Hypothalamus (tissue), 51 donors: ENCODE measurements around the gene GFAP.
"Not testable (repeated sequence)": the region's sequence is repeated elsewhere in the genome, so short reads cannot be mapped to it uniquely, and the experiment has no call there.

Experiments
- DNase-seq, 51 donors: peaks; one replicate each; lab custom pipeline; 2025; lab: John Stamatoyannopoulos, UW

The GFAP gene

DNA sequence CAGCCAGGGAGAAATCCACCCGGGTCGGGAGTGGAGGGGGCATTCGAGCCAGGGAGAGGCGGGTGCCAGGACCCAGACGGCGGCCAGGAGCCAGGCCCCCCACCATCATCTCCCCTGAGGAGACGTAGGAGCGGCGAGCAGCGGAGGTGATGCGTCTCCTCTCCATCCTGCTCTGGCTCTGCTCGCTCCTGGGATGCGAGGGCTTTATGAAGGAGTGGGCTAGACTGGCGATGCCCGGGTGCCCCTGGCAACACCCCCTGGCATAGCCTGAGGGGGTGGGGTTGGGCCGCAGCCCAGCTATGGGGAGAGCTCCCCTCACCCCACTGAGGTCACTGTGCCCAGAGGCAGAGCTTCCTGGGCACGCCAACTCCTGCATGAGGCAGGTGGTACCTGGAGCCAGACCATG is at the start of gene GFAP:
Gene GFAP, minus strand, starts transcription at position 180 of the 406 bp plus-strand sequence. Its CDS starts 14 bp downstream, at position 166.
- DNase-seq = peak in 35 of 51 donors; percentile 9 to 83 (median 63)

DNA sequence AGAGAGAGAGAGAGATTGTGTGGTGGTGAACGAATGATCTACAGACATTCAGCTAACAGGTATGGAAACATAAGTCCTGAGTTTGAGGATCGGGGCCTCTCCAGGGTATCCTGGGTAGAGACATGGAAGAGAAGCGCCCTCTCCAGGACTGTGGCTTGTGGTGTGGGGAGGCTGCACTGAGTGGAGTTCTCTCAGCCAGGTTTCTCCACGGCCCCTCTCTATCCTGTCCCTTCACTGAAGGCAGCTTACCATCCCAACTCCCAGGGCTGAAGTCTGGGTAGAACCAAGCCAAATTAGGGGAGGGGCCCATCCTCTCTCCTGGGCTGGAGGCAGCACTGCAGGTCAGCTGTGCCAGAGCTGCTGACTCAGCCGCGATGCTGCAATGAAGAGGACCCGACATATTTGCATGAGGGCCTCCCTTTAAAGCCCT is 46.6 kb upstream of the GFAP start:
- no peak for DNase-seq

DNA sequence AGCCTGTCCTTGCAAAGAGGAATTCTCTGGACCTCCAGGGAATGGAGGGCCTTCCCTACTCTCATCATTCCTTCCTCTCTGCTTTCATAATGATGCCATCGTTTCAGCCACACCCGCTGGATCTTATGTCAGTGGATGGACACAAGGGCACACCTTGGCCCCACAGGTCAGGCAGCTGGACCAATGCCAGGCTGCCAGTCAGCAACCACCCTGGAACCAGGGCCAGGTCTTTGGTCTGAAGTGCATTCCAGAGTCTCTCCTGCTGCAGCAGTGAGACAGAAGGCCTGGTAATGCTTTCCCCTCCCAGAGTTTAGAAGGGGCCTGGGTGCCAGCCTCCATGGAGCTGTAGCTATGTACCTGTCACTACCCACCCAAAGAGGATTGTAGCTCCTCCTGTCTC is 45.4 kb upstream of the GFAP start:
- no peak for DNase-seq

DNA sequence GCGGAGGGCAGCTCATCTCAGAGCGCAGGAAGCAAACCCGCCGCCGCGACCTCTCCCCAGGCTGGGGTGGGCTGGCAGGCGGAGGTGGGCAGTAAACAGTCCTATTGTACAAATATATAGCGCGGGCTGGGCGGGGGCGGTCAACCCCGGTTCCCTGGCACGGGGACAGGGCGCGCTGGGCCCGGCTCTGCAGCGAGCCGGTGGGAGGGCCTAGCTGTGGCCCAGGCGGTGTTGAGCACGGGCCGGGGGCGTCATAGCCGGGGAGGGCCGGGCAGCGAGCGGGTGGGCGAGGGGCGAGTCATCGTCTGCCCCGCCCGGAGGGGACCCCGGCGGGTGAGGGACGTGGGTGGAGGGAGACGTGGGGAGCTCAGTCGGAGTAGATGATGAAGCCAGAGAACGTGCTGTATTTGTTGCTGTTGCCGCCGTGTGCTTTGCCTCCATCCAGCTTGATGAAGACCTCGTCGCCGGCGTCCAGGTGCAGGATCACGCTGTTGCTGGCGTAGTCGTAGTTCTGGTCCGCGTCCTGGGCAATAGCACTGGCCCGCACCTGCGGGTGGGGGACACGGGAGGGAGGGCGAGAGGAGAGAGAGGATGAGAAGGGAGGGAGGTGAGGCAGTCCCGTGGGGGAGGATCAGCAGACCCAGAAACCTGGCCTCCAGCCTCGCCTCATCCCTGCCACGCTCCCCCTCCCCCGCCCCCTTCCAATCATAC is 44.7 kb upstream of the GFAP start:
- DNase-seq = peak in 1 of 51 donors; percentile 35

DNA sequence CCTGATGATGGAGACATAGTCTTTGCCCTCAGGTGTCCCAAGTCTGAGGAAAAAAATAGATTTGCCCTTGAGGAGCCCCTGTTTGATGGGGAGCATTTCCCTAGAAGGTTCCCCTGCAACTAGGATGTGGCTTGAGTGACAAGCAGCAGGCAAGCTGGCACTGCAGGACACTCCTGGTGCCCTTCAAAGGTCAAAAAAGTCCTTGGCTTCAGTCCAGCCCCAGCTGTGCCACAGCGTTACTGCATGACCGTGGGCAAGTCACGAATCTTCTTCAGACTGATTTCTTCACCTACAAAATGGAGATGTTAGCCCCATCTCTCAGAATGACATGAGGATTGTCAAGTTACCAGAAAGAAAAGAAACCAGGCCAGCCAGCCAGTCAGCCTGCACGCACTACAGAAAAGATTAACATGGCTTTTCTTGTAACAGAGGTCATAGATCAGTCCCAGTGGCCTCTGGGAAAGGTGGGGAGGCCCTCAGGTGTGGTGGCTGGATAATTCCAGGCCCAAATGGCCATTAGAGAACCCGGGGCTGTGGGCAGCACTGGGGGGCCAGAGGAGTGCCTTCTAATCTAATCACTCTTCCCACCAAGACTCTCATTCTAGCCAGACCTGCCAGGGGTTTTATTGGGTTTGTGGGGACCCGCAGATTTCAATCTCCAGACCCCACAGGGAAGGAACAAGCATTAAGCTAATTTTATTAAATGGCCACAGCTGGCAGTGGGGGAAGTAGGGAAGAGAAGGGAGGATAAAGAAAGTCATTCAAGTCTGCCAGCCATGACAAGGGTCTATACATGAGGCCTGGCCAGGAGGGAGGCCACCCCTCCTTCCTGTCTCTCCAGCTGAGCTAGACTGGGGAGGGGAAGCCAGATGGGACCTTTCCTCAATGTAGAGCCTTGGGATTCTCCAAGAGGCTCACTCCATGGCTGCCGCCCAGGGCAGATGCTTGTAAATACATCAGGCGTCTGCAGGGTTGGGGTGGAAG is 42.0 kb upstream of the GFAP start:
- DNase-seq = peak in 17 of 51 donors; percentile 11 to 58 (median 22)

DNA sequence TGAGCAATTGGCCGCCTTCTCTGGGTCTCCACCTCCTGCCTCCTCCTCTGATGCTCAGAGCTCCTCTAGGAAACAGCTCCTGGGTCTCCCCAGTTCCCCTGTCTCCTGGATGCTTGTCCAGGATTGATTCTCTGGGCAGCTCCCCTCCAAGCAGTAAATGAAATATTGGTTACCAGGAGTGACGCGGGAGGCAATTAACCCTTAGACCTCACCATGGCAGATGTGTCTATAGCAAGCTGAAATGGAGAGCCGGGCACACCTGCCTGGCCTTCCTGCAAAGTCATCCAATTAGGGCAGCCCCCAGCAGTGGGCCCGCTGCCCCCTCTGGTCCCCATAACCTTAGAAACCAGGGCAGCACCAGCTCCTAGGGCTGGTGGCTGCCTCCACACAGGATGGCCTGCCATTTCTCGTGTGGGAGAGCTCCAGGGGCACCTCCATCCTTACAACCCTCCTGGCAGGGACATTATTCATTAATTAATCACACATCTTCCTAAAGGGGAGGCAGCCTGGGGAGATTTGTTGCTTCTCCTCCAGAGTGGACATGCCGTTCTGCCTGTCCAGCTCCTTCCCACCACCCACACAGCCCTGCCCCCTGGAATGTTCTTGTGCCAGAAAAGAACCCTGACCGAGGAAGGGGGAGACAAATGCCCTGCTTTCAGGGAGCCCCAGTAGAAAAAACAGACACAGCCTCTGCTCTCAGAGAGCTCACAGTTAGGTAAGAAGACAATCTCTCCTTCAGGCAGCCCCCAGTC is 40.5 kb upstream of the GFAP start:
- DNase-seq = peak in 1 of 51 donors; percentile 26

DNA sequence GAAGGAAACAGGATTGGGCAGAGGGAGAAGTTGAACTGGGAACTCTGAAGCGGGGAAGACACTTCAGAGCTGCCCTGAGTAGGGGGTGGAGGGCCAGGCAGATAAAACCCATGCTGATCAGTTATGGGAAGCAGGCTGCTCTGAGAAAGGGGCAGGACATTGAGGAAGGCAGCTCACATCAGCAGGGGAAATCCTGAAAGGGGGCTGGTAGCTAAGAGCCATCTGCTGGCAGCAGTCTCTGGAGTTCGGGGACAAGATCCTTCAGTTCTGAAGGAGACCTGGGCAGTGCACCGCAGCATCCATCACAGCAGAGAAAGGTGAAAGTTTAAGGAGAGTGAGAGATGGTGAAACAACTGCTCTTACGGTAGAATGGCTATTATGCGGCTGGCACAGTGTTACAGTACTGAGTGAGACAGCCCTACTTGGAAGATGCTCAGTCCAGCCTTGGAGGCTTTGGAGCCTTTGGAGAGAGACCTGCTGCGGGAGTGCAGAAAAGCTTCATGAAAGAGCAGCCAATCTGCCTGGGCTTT is 37.7 kb upstream of the GFAP start:
- no peak for DNase-seq

DNA sequence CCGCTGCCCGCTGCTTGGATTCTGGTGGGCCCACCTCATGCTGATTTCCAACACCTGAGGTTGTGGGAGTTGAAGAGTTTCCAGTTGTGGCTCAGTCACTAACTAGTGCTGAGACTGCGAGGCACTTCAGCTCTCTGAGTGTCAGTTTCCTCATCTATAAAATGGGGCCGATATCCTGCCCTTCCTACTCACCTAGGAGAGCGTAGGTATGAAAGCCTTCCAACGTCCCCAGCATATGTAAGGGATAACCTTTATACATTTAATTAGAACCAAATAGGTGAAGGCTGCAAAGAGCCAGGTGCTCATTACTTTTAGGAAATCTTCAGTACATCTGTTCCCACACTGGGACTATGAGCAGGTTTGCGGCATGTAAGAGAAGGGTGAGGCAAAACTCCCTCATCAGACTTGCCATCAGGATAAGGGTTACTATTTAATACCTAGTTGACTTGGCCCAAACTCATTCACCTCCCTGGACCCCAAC is 33.1 kb upstream of the GFAP start:
- DNase-seq = no peak

DNA sequence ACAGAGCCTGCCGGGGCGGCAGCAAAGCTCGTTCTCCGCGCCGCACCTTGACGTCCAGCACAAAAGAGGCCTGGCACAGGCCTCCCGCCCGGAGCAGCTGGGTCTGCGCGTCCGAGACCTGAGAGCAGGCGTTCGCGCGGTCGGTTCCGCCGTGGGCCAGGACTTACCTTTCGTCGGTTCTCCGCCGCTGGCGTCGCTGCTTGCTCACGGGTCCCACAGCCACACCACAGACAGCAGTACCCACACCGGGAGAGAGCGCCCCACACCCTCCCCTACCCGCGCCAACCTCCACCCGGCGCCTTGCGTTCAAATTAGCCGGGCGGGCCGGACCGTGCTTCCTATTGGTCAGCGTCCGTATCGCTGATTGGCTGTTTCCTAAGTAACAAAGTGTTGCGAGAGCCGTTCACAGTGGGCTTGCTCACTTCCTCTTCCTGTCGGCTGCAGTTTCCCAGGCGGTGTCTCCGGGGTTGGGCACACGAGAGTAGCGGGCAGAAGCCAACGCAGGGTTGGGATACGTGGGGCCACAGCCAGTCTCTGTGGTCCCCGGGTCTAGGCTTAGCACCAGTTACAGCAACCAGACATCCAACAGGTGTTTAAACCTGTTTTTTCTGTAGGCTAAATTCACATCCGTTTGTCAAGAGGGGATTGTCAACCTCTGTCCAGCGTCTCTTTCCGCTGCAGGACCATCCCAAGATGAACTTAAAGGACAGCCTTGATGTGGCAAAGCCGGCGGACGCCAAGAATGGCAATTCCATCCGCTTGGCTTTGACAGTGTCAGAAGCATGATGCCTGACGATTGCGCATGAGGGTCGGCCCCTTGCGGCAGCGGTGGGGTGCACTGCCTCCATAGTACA is 32.4 kb upstream of the GFAP start, which contains the start of gene KIF18B:
Gene KIF18B, minus strand, starts transcription at position 313 of the 854 bp plus-strand sequence. CDS start 11,429 bp downstream, outside the sequence.
- peak in 50 of 51 donors; percentile 21 to 92 (median 76) for DNase-seq

DNA sequence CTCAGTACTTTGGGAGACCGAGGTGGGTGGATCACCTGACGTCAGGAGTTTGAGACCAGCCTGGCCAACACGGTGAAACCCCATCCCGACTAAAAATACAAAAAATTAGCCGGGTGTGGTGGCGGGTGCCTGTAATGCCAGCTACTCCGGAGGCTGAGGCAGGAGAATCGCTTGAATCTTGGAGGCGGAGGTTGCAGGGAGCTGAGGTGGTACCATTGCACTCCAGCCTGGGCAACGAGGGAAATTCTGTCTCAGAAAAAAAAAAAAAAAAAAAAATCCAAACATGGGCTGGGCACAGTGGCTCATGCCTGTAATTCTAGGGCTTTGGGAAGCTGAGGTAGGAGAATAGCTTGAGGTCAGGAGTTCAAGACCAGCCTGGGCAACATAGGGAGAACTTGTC is 30.4 kb upstream of the GFAP start:
- DNase-seq = not testable (repeated sequence)

DNA sequence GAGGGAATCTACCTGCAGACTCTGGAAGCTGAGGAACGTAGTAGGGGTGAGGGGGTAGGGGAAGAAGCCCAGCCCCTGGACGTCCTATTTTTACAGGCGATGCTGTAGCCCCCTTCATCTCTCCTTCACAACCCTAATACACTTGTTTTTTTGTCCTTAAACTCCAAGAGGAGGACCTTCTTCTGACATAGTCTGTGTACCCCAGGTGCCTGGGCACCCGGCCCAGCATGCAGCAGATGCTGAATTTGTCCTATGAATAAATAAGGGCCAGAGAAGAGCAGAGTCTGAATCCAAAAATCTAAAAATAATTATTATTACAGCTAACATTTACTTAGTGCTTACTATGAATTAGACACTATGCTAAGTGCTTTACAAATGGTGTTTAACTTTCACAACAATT is 27.2 kb upstream of the GFAP start:
- no peak for DNase-seq

DNA sequence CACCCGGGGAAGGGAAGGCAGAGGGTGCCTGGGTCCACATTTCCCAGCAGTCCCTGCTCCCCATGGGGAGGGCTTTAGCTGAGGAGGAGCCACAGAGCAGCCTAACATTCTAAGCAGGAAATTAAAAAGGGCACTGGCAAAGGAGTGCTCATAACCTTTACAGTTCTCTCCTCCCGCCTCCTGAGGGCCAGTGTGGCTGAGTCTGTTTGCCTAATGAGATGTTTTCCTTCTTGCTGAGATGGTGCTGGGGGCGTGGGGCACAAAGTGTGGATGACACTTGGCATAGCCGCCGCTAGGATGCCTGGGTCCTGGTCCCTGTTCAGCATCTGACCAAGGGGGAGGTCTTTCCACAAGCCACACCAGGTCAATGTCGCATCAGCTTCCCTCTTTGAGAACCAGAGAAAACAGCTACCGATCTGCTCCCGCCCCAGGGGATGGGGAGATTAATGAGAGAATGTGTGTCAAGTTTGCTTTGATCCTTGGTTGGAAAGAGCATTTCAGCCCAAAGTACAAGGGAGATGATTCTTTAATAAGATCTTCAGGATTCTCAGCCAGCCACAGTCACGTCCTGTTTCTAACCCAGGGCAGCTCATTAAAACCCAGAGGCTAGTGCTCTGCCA is 26.5 kb upstream of the GFAP start:
- no peak for DNase-seq

DNA sequence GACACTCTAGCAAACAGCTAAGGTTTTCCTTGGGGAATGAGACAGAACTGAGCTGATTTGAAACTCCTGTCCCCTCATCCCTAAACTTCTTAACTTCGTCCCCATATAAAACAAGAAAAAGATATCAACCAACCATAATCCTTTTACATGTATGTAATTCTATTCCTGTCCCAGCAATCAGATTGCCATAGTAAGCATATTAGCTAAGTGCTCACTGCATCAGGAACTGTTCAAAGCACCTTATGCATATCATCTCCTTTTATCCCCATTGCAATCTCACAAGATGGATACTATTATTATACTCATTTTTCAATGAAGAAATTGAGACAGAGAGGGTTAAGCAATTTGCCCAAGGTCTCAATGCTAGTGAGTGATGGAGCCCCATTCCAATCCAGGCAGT is 25.5 kb upstream of the GFAP start:
- DNase-seq = no peak

DNA sequence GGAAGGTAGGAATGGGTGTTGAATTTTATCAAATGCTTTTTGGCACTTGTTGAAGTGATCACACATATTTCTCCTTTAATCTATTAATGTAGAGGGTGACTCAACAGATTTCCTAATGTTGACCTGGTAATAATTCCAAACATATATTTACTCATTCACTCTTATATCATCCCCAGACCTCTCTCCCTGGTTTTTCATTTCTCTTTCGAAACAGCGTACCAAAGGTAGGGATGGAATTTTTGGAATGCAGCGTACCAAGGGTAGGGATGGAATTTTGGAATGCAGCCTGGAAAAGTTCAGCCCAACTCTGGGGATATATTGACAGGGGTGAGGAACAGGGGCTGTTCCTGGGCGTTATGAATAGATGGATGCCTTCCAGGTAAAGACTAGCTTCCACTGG is 25.0 kb upstream of the GFAP start:
- DNase-seq = no peak

DNA sequence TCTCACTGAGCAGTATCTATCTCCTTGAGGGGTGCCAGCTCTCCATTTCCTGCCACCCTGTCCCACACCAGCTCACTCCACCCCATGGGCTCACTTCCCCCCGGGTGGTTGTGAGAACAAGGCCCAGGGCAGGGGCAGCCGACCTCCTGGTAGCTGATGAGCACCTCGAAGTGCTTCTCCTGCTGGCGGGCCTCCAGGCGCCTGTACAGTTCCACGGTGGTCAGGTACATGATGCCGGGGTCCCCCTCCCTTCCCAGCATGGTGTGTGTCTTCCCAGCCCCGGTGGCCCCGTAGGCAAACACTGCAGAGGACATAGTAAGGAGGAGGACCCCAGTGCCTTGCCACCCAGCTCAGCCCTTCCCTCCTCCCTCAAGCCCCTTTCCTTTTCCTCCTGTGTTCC is 19.8 kb upstream of the GFAP start:
- DNase-seq = no peak

DNA sequence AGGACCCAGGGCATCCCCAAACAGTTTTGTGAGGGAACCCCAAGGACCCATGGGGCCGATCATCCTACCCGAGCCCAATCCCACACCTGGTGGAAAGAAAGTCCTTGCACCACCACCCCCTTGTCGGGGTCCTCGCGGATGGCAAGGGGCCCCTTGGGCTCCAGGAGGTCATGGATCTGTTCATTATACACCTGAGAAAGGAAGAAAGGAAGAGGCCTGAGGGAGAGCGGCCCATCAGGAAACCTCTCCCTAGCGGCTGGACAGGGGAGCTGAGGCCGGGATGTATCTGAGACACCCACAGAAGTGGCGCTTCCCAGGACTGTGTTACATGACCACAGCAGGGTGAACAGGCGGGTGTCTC is 19.4 kb upstream of the GFAP start:
- no peak for DNase-seq

DNA sequence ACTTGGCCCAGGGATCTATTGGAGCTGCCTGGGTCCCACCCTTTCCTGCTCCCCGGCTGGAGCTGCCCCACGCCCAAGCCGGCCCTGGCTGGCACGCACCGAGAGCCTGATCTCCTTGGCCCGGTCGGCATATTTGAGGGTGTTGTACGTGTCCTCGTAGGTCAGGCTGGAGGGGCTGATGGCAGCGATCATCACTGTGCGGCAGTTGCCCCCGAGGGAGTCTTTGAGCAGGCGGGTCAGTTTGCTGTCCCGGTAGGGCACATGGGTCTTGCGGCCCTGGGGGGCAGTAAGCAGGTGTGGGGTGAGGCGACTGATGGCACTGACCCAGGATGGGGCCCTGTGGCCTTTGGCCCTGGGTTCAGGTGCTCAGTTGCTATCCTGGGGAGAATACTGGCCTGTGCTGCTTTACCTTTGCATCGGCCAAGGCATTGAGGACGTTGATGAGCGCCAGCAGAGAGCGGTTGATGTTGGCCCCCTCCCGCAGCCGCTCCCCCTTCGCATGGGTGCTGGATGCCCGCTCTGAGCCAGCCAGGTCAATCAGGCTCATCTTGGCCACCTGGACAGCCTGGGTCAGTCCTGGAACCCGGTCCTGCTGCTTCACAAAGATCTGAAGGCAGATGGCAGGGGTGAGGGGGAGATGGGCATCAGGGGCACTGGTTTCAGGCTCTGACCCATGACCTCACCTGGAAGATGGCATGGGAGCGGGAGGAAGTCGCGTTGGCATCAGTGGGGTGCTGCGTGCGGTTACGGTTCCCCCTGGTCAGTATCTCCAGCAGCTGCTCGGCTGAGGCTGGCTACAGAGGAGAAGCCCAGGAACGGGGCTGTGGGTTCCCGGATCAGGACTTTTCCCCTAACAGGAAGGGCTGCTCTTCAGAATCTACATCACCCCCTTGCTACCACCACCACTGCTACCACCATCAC is 18.8 kb upstream of the GFAP start:
- no peak for DNase-seq

DNA sequence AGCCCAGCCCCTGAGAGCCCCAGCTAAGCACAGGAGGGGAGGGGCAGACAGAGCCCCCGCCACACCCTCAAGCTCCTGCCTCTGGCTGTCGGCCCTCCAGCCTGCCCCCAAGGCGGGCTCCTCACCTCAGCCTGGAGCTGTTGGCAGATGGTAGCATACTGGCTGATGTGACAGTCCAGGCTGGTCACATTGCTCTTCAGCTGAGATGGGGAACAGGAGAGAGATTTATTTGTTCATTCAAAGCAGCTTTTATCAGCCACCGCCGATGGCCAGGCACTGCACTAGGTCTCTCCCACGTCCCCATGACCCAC is 17.4 kb upstream of the GFAP start:
- DNase-seq = no peak
